ENCODE results near the gene GHRL. TPM values are rescaled to one million over a fixed set of nuclear protein-coding genes. Genes with fewer than 3 reads are reported as not detected.

GHRL gene
- total RNA-seq, 6 experiments from 2014 or later = 0.32 to 0.43 TPM; not detected in 4

DNA sequence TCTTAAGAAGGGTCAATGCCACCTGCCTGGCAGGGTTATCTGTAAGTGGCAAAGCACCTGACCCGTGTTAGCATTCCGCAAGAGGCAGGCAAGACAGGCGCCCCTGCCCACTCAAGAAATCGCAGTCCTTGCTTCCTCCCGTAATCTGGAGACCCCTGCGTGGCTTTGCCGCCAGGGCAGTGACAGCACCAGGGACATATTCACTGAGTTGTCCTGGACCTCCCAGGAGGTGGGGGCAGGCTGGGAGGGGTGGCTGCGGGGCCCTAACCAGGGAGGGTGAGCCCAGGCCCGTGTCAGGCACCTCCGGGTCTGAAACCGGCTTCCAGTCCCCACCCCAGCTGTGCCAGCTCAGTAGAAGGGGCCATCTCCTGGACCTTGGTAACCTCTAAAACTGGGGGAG lies 44.0 kb upstream of the GHRL start:
- H3K36me3 ChIP-seq = peaks cover 0 to 46% (median 4%) of the 10 kb centered on the region in 4 donors
- ATAC-seq (no peak), DNase-seq (peak in 1 of 3 donors; percentile 43)
- no peak overlapping the region for H3K27ac ChIP-seq
- 94% methylated on average over 8 of the region's 11 CpGs for WGBS (ENCODE audit: insufficient coverage, low coverage, low lambda C conversion rate, missing lambda C conversion rate)
- H3K9me3 ChIP-seq = no peaks in the 10 kb centered on the region
- intact Hi-C loops (cut with DNase I) = no loop called here
- H3K27me3 ChIP-seq = no peaks in the 10 kb centered on the region
- TF ChIP-seq, protein P1, sequence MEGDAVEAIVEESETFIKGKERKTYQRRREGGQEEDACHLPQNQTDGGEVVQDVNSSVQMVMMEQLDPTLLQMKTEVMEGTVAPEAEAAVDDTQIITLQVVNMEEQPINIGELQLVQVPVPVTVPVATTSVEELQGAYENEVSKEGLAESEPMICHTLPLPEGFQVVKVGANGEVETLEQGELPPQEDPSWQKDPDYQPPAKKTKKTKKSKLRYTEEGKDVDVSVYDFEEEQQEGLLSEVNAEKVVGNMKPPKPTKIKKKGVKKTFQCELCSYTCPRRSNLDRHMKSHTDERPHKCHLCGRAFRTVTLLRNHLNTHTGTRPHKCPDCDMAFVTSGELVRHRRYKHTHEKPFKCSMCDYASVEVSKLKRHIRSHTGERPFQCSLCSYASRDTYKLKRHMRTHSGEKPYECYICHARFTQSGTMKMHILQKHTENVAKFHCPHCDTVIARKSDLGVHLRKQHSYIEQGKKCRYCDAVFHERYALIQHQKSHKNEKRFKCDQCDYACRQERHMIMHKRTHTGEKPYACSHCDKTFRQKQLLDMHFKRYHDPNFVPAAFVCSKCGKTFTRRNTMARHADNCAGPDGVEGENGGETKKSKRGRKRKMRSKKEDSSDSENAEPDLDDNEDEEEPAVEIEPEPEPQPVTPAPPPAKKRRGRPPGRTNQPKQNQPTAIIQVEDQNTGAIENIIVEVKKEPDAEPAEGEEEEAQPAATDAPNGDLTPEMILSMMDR (IDR thresholded peaks at IDR 0.05) = no peak
- no peak for TF ChIP-seq POLR2A (IDR thresholded peaks at IDR 0.05)
- no peak overlapping the region for H3K4me3 ChIP-seq
- no peaks in the 10 kb centered on the region for H3K4me1 ChIP-seq

DNA sequence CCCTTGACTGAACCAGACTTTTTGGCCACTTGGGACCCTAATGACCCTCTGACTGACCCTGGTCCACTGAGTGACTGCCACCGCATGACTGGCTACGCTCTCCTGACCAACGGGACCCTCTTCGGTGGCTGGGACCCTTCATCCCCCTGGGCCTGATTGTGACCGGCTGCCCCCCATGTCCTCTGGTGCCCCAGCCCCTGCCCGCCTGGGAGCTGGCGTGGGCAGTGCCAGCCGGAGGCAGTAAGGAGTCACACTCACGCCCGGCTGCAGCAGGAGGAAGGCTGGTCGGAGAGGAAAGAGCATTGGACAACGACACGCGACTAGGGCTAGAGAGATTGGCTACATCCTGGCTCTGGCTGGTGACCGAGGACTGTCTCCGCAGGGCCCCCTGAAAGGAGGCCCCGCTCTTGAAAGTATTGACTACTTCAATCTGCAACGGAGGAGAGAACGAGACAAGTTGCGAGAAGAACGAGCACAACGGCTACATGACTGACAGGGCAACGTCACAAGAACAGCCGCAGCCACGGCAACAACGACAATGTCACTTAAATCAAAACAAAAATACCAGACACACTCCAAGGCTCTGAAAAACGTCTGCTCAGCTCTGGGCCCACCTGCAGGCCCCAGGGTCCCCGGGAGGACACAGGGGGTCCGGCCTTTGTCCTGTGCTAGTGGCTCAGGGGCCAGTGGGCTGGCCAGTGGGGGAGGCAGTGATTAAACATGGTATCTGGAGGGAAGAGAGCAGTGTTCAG lies 43.3 kb upstream of the GHRL start:
- H3K27me3 ChIP-seq = no peaks in the 10 kb centered on the region
- DNase-seq = peak in 1 of 3 donors; percentile 37
- H3K4me3 ChIP-seq = no peak overlapping the region
- H3K27ac ChIP-seq = no peak overlapping the region
- no peaks in the 10 kb centered on the region for H3K4me1 ChIP-seq
- no peak for TF ChIP-seq POLR2A (IDR thresholded peaks at IDR 0.05)
- TF ChIP-seq, protein P1 (IDR thresholded peaks at IDR 0.05) = no peak
- no peak for ATAC-seq
- no peaks in the 10 kb centered on the region for H3K9me3 ChIP-seq
- WGBS (ENCODE audit: insufficient coverage, low coverage, low lambda C conversion rate, missing lambda C conversion rate) = 79% methylated on average over 9 of the region's 29 CpGs
- H3K36me3 ChIP-seq = peaks cover 0 to 46% (median 4%) of the 10 kb centered on the region in 4 donors
- intact Hi-C loops (cut with DNase I) = no loop called here

DNA sequence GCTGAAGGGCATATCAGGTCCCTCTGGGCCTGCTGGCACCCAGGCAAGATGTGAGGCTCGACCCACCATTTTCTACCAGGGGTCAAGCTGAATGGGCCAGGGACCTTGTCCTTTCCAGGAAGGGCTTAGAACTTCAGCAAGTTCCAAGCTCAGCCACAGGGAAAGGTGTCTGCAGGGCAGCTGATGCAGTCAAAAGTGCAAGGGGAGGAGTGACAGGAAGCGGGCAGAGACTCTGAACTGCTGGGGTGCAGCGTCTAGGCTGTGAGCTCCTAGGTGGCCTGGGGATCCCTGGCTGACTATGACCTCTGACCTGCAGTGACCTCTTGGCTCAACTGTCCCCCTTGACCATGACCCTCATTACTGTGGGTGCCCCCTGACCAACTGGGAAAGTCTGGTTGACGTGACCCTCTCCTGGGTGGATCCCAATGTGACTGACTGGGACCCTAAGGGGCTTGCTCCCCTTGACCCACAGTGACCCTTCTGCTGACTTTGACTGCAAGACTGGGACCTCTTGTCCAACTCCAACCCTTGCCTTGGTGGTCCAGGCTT lies 42.5 kb upstream of the GHRL start:
- peak in 1 of 3 donors; percentile 34 for DNase-seq
- Histone ChIP-seq H3K4me1 (no peaks in the 10 kb centered on the region), H3K4me3 (no peak overlapping the region), H3K27ac (no peak overlapping the region), H3K9me3 (no peaks in the 10 kb centered on the region), H3K36me3 (peaks cover 0 to 40% (median 4%) of the 10 kb centered on the region in 4 donors), H3K27me3 (no peaks in the 10 kb centered on the region)
- intact Hi-C loops (cut with DNase I) = no loop called here
- ATAC-seq = no peak
- WGBS (ENCODE audit: insufficient coverage, low coverage, low lambda C conversion rate, missing lambda C conversion rate) = 40% methylated on average over 2 of the region's 4 CpGs
- TF ChIP-seq POLR2A (IDR thresholded peaks at IDR 0.05) = no peak
- TF ChIP-seq, protein P1 (IDR thresholded peaks at IDR 0.05) = no peak

DNA sequence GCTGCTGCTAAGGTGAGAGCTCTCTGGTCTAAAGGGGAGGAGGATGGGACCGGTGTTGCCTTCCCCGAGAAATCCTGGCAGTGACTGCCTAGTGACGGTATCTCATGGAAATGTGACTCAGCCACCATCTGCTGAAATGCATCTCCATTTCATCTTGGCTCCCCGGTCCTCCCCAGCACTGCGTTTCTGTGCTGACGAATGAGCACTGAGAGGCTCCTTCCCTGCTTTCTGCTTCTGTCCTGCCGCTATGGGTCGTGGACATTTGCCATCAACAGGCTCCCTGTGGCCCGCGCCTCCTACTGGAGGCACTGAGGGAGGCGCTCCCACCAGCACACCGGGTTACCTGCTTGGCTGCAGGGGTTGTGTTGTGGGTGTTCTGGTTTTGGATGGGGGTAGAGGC lies 41.7 kb upstream of the GHRL start:
- intact Hi-C loops (cut with DNase I) = no loop called here
- H3K27me3 ChIP-seq = no peaks in the 10 kb centered on the region
- H3K4me1 ChIP-seq = no peaks in the 10 kb centered on the region
- no peak for TF ChIP-seq POLR2A (IDR thresholded peaks at IDR 0.05)
- TF ChIP-seq, protein P1 (IDR thresholded peaks at IDR 0.05) = no peak
- H3K9me3 ChIP-seq = no peaks in the 10 kb centered on the region
- WGBS (ENCODE audit: insufficient coverage, low coverage, low lambda C conversion rate, missing lambda C conversion rate) = 93% methylated on average over 3 of the region's 12 CpGs
- ATAC-seq = no peak
- H3K27ac ChIP-seq = no peak overlapping the region
- H3K4me3 ChIP-seq = no peak overlapping the region
- DNase-seq = peak in 1 of 3 donors; percentile 46
- H3K36me3 ChIP-seq = peaks cover 0 to 32% (median under 1%) of the 10 kb centered on the region in 4 donors
